HepG2 (cell line): ENCODE results near the gene SCAF11. TPM values are rescaled to one million over a fixed set of nuclear protein-coding genes. Genes with fewer than 3 reads are reported as not detected.

ENCODE experiments used
- ARID2 ChIP-seq: sonication (generic); formaldehyde crosslinking; IDR thresholded peaks from 2 replicates; pipeline ENCODE4 v1.8.1; 2022; ENCODE audit warnings: mild to moderate bottlenecking, missing genetic modification reagents, borderline replicate concordance
- ASH2L ChIP-seq: fragments of 300-600, 200-600 bp; sonication (generic); IDR thresholded peaks from 2 replicates; pipeline ENCODE4 v1.7.0; 2017; ENCODE audit warnings: low read depth, mild to moderate bottlenecking, moderate library complexity, mixed read lengths, low read length; ENCODE audit not compliant: insufficient read length
- ELF3 ChIP-seq: IDR thresholded peaks from 2 replicates; pipeline ENCODE4 v1.6.1; 2016; ENCODE audit warnings: missing genetic modification reagents, missing compliant biosample characterization
- ELK4 ChIP-seq: sonication (generic); formaldehyde crosslinking; IDR thresholded peaks from 2 replicates; pipeline ENCODE4 v1.9.0; 2021; ENCODE audit warnings: missing genetic modification reagents, borderline replicate concordance
- ETS1 ChIP-seq: sonication (generic); formaldehyde crosslinking; IDR thresholded peaks from 2 replicates; pipeline ENCODE4 v1.4.0; 2020; ENCODE audit warnings: missing genetic modification reagents
- HMGXB4 ChIP-seq, 2 experiments: sonication (generic) in 1 of 2; formaldehyde crosslinking in 1 of 2; IDR thresholded peaks; 2 replicates each; pipeline versions ENCODE4 v1.4.0 to v1.6.1; 2018 to 2020; ENCODE audit warnings: missing genetic modification reagents in 2 of 2, borderline replicate concordance in 1 of 2, low read depth in 1 of 2, mild to moderate bottlenecking in 1 of 2, missing biosample characterization in 1 of 2
- IKZF5 ChIP-seq: IDR thresholded peaks from 2 replicates; pipeline ENCODE4 v1.6.1; 2018; ENCODE audit warnings: missing genetic modification reagents, mild to moderate bottlenecking, missing compliant biosample characterization
- JUND ChIP-seq: sonication (generic); formaldehyde crosslinking; IDR thresholded peaks from 2 replicates; pipeline ENCODE4 v1.8.0; 2022; ENCODE audit warnings: mild to moderate bottlenecking, missing genetic modification reagents
- MIXL1 ChIP-seq: IDR thresholded peaks from 2 replicates; pipeline ENCODE4 v1.6.1; 2016
- MXD3 ChIP-seq: IDR thresholded peaks from 2 replicates; pipeline ENCODE4 v1.6.1; 2016; ENCODE audit warnings: mild to moderate bottlenecking, missing biosample characterization, missing genetic modification reagents
- RNF2 ChIP-seq: fragments of 450-650 bp; conservative IDR thresholded peaks from 2 replicates; pipeline ENCODE4 v1.6.1; 2016; ENCODE audit warnings: low read depth
- SIX1 ChIP-seq: sonication (generic); formaldehyde crosslinking; IDR thresholded peaks from 2 replicates; pipeline ENCODE4 v1.4.0; 2020; ENCODE audit warnings: missing genetic modification reagents, borderline replicate concordance
- SRY ChIP-seq: sonication (generic); formaldehyde crosslinking; IDR thresholded peaks from 2 replicates; pipeline ENCODE4 v1.8.0; 2022; ENCODE audit warnings: mild to moderate bottlenecking, missing genetic modification reagents
- TARDBP ChIP-seq: sonication (generic); formaldehyde crosslinking; IDR thresholded peaks from 2 replicates; pipeline ENCODE4 v1.8.0; 2022; ENCODE audit warnings: mild to moderate bottlenecking, missing genetic modification reagents
- ZNF33B ChIP-seq: sonication (generic); formaldehyde crosslinking; IDR thresholded peaks from 2 replicates; pipeline ENCODE4 v1.5.1; 2020; ENCODE audit warnings: mild to moderate bottlenecking, missing genetic modification reagents
- ZNF704 ChIP-seq: sonication (generic); formaldehyde crosslinking; IDR thresholded peaks from 2 replicates; pipeline ENCODE4 v1.8.1; 2023; ENCODE audit warnings: mild to moderate bottlenecking, inconsistent platforms, moderate library complexity, missing genetic modification reagents, borderline replicate concordance
- ZNF790 ChIP-seq: sonication (generic); formaldehyde crosslinking; IDR thresholded peaks from 2 replicates; pipeline ENCODE4 v1.8.0; 2022; ENCODE audit warnings: missing genetic modification reagents, mild to moderate bottlenecking, borderline replicate concordance
- ZSCAN5A ChIP-seq: sonication (generic); formaldehyde crosslinking; IDR thresholded peaks from 2 replicates; pipeline ENCODE4 v1.8.0; 2022; ENCODE audit warnings: mild to moderate bottlenecking, missing genetic modification reagents, borderline replicate concordance
- polyA plus RNA-seq, 8 experiments: library from polyadenylated mRNA; depleted of rRNA in 3 of 8; stranded (reverse) in 7 of 8; unstranded in 1 of 8; fragments of >200 nt; fragmentation: Illumina TruSeq in 4 of 8; extraction: Trizol in 4 of 8; gene quantifications; 2 replicates each; pipeline versions ENCODE4 v1.2.1 to v1.2.3, GENCODE V29; 2011 to 2016; ENCODE audit warnings: low read depth in 4 of 8, missing spikeins in 1 of 8, mixed read lengths in 1 of 8; ENCODE audit not compliant: insufficient read depth in 1 of 8
- total RNA-seq, 5 experiments: library from RNA; depleted of rRNA; stranded (reverse); fragments of >200 nt; fragmentation: Illumina TruSeq; extraction: Trizol; gene quantifications; 2 replicates each; pipeline ENCODE4 v1.2.3, GENCODE V29; 2016; ENCODE audit warnings: low read depth in 1 of 5

SCAF11 gene
- total and polyA plus RNA-seq, 2 of the 13 experiments (the other 11 are each of a cell fraction or from before 2014, with no cell fraction given), result 26.9 to 38.3 TPM

- 0 out of 2 replicates have a peak, but pooled peaks have one; percentile 16 for TF ChIP-seq ELK4 (CRISPR knock-in tag)
- TF ChIP-seq SRY (CRISPR knock-in tag), result peak; percentile 85; the same call in 1 of the 2 replicates
- no peak for TF ChIP-seq ZNF790 (CRISPR knock-in tag)
- peak; percentile 59 for TF ChIP-seq ASH2L
- no peak; the same call in 1 of the 2 replicates for TF ChIP-seq ZNF704 (CRISPR knock-in tag)
- peak; percentile 63; the same call in 1 of the 2 replicates for TF ChIP-seq ELF3 (CRISPR knock-in tag)
- TF ChIP-seq ZSCAN5A (CRISPR knock-in tag), result peak; percentile 78
- peak; percentile 84; the same call in 1 of the 2 replicates for TF ChIP-seq MXD3
- TF ChIP-seq MIXL1, result peak; percentile 66
- peak; percentile 71 for TF ChIP-seq TARDBP
- peak; percentile 29; the same call in 1 of the 2 replicates for TF ChIP-seq RNF2
- 0 out of 2 replicates have a peak, but pooled peaks have one; percentile 13 for TF ChIP-seq JUND (CRISPR knock-in tag)
- TF ChIP-seq ETS1, result 0 out of 2 replicates have a peak, but pooled peaks have one; percentile 39
- peak; percentile 85; the same call in 1 of the 2 replicates for TF ChIP-seq ARID2 (CRISPR knock-in tag)
- peak; percentile 32; the same call in 1 of the 2 replicates for TF ChIP-seq SIX1
- peak; percentile 73 to 78 for TF ChIP-seq HMGXB4 (CRISPR knock-in tag; IDR thresholded peaks at IDR 0.05; ENCODE audit: borderline replicate concordance in 1 of 2, low read depth in 1 of 2)
- TF ChIP-seq ZNF33B, result peak; percentile 78; the same call in 1 of the 2 replicates
- TF ChIP-seq IKZF5 (CRISPR knock-in tag), result peak; percentile 73; the same call in 1 of the 2 replicates
These were observed 1.2 kb upstream of the SCAF11 start (continued) for GRCh38 chr12:45991284-45992249.
